HepG2 (cell line): ENCODE results near the gene CCNDBP1. TPM values are rescaled to one million over a fixed set of nuclear protein-coding genes. Genes with fewer than 3 reads are reported as not detected.
A peak's percentile ranks its signal among the peaks of the same experiment; 100 is the strongest.

Experiments
- ATAC-seq: fragments of 200-7000 bp; cut with Tn5 transposase; 3 replicates; pipeline ENCODE4 v1.9.1; 2020; ENCODE audit warnings: mild to moderate bottlenecking, moderate library complexity
- BruUV-seq: library from RNA; stranded (reverse); fragments of 400-500 nt; replicated peaks from 2 replicates; lab custom pipeline; 2021; lab: Mats Ljungman, UMichigan
- CTCF ChIA-PET: fragments of 300-600 bp; formaldehyde crosslinking; extraction: SDS; loops from one replicate; lab custom pipeline; 2021; ENCODE audit warnings: low total read pairs, inconsistent platforms, low intra/inter-chr PET ratio; lab: Yijun Ruan, JAX
- POLR2A ChIA-PET: fragments of 350-600 bp; sonication (Branson Sonifier 250); formaldehyde crosslinking; loops from one replicate; lab custom pipeline; 2020; ENCODE audit warnings: antibody characterized with exemption, inconsistent platforms; lab: Yijun Ruan, JAX
- DNase-seq: peaks from one replicate; pipeline ENCODE4 v3.0.0-alpha.2; 2015; ENCODE audit warnings: low spot score
- FAIRE-seq: peaks from 3 replicates; lab custom pipeline; 2011; peaks lifted over from hg19 to GRCh38; lab: Jason Lieb, UNC
- H2AFZ ChIP-seq: one replicate; pipeline ENCODE4 v1.6.1; 2011; ENCODE audit warnings: low read length, inconsistent platforms
- H3K27ac ChIP-seq: fragments of 300-600 bp; 3 replicates; pipeline ENCODE4 v1.8.0; 2011; ENCODE audit warnings: mixed run types, mild to moderate bottlenecking, mixed read lengths, low read length, inconsistent platforms; ENCODE audit not compliant: insufficient read depth; ENCODE audit errors: extremely low read length
- H3K27me3 ChIP-seq, 2 experiments: fragments of 200-600 bp in 1 of 2; 2 replicates in 1 of 2; 3 replicates in 1 of 2; pipeline versions ENCODE4 v1.6.0 to v1.8.0; 2011; ENCODE audit warnings: low read length in 2 of 2, mild to moderate bottlenecking in 2 of 2, moderate library complexity in 2 of 2, inconsistent platforms in 1 of 2; ENCODE audit not compliant: insufficient read depth in 2 of 2, control insufficient read depth in 1 of 2
- H3K36me3 ChIP-seq, 2 experiments: fragments of 200-600 bp in 1 of 2; replicated peaks in 1 of 2; 2 replicates in 1 of 2; 3 replicates in 1 of 2; pipeline versions ENCODE4 v1.5.1 to v1.8.0; 2011; ENCODE audit warnings: low read length in 2 of 2, inconsistent platforms in 1 of 2; ENCODE audit not compliant: insufficient read depth in 2 of 2, control insufficient read depth in 1 of 2
- H3K4me1 ChIP-seq: 2 replicates; pipeline ENCODE4 v1.5.1; 2012; ENCODE audit warnings: low read length, inconsistent platforms; ENCODE audit not compliant: insufficient read depth
- H3K4me2 ChIP-seq: 2 replicates; pipeline ENCODE4 v1.6.0; 2011; ENCODE audit warnings: low read depth, low read length, inconsistent platforms
- H3K4me3 ChIP-seq, 3 experiments: fragments of 200-600 bp in 1 of 3; sonication (generic), shearing (Covaris generic) in 1 of 3; replicated peaks in 1 of 3; 2 replicates each; pipeline ENCODE4 v1.5.1; 2011 to 2016; ENCODE audit warnings: low read length in 3 of 3, inconsistent platforms in 2 of 3, low read depth in 2 of 3, mild to moderate bottlenecking in 2 of 3, control low read depth in 1 of 3, mixed read lengths in 1 of 3; ENCODE audit not compliant: insufficient read depth in 1 of 3
- H3K79me2 ChIP-seq: one replicate; pipeline ENCODE4 v1.6.1; 2011; ENCODE audit warnings: low read length, inconsistent platforms; ENCODE audit not compliant: insufficient read depth
- H3K9ac ChIP-seq: 2 replicates; pipeline ENCODE4 v1.6.0; 2011; ENCODE audit warnings: mild to moderate bottlenecking, low read depth, low read length, inconsistent platforms; ENCODE audit not compliant: insufficient read depth
- H3K9me3 ChIP-seq: 2 replicates; pipeline ENCODE4 v1.5.1; 2012; ENCODE audit warnings: mild to moderate bottlenecking, low read length
- H4K20me1 ChIP-seq: 2 replicates; pipeline ENCODE4 v1.6.0; 2011; ENCODE audit warnings: inconsistent platforms, mild to moderate bottlenecking, low read length, moderate library complexity; ENCODE audit not compliant: insufficient read depth
- CREB1 ChIP-seq, 2 experiments: fragments of 450-650 bp in 1 of 2; IDR thresholded peaks; 2 replicates each; pipeline ENCODE4 v1.6.1; 2016 to 2017; ENCODE audit warnings: control low read depth in 1 of 2, mild to moderate bottlenecking in 1 of 2, missing compliant biosample characterization in 1 of 2, missing genetic modification characterization in 1 of 2
- FOXC1 ChIP-seq: sonication (generic); formaldehyde crosslinking; IDR thresholded peaks from 2 replicates; pipeline ENCODE4 v1.8.0; 2022; ENCODE audit warnings: mild to moderate bottlenecking, missing genetic modification reagents, borderline replicate concordance
- MAFG ChIP-seq: sonication (generic); formaldehyde crosslinking; IDR thresholded peaks from 2 replicates; pipeline ENCODE4 v1.5.1; 2020; ENCODE audit warnings: mild to moderate bottlenecking, missing genetic modification reagents
- ZNF510 ChIP-seq: sonication (generic); formaldehyde crosslinking; IDR thresholded peaks from 2 replicates; pipeline ENCODE4 v1.4.0; 2020; ENCODE audit warnings: low read depth, mild to moderate bottlenecking, missing genetic modification reagents
- ZNF770 ChIP-seq: sonication (generic); formaldehyde crosslinking; IDR thresholded peaks from 2 replicates; pipeline ENCODE4 v1.5.0; 2020; ENCODE audit warnings: mild to moderate bottlenecking, missing genetic modification reagents
- WGBS: methylation state at CpG from one replicate; pipeline ENCODE4 v1.1.6; 2017; ENCODE audit warnings: low lambda C conversion rate; 5-methylcytosine and 5-hydroxymethylcytosine counted together
- in situ Hi-C: cut with HindIII; loops from 2 replicates; pipeline ENCODE4 v1.10.0; 2017; ENCODE audit warnings: low pct_unique_long_range_greater_than_20kb; ENCODE audit not compliant: extremely low pct_ligation_motif_present
- intact Hi-C: fragments of 100-400 bp; cut with micrococcal nuclease; formaldehyde crosslinking; loops from one replicate; pipeline ENCODE4 v1.10.0; 2022; ENCODE audit not compliant: unreplicated experiment
- polyA plus RNA-seq, 8 experiments: library from polyadenylated mRNA; depleted of rRNA in 3 of 8; stranded (reverse) in 7 of 8; unstranded in 1 of 8; fragments of >200 nt; fragmentation: Illumina TruSeq in 4 of 8; extraction: Trizol in 4 of 8; gene quantifications; 2 replicates each; pipeline versions ENCODE4 v1.2.1 to v1.2.3, GENCODE V29; 2011 to 2016; ENCODE audit warnings: low read depth in 4 of 8, missing spikeins in 1 of 8, mixed read lengths in 1 of 8; ENCODE audit not compliant: insufficient read depth in 1 of 8
- total RNA-seq, 5 experiments: library from RNA; depleted of rRNA; stranded (reverse); fragments of >200 nt; fragmentation: Illumina TruSeq; extraction: Trizol; gene quantifications; 2 replicates each; pipeline ENCODE4 v1.2.3, GENCODE V29; 2016; ENCODE audit warnings: low read depth in 1 of 5
- TF ChIP-seq, protein P1 (sequence below): sonication (generic); formaldehyde crosslinking; IDR thresholded peaks from 2 replicates; pipeline ENCODE4 v1.5.1; 2020; ENCODE audit warnings: mild to moderate bottlenecking, missing genetic modification reagents, moderate library complexity

The CCNDBP1 gene
- total and polyA plus RNA-seq, 2 of the 13 experiments (the other 11 are each of a cell fraction or from before 2014, with no cell fraction given) = 24.8 to 42.3 TPM

- in situ Hi-C loops (loop anchor here (10.0 kb wide), 1 partner anchor 47 kb away; no protein-coding TSS in a partner anchor), intact Hi-C loops (no loop called here)
- H3K9ac ChIP-seq = no peak overlapping the region
- H3K79me2 ChIP-seq = no peaks in the 10 kb centered on the region
- no peak overlapping the region for H3K4me3 ChIP-seq
- H3K4me2 ChIP-seq = no peak overlapping the region; the same call in 1 of the 2 replicates
- peaks cover 1 to 19% of the 10 kb centered on the region in 2 experiments; a peak in 4 of 5 replicates for H3K27me3 ChIP-seq
- BruUV-seq = no TSS peak
- no peaks in the 10 kb centered on the region for H3K36me3 ChIP-seq
- ChIA-PET CTCF (interaction anchor here (0.8 kb wide), 1 partner anchor 48 kb away, joined by 3 read pairs; no protein-coding TSS in a partner anchor), POLR2A (no interaction called here)
- ATAC-seq = peak; percentile 48
- H3K9me3 ChIP-seq = no peaks in the 10 kb centered on the region
- peaks cover 27% of the 10 kb centered on the region for H3K4me1 ChIP-seq
- FAIRE-seq = no peak
- WGBS = 9% methylated on average over 9 of the region's 9 CpGs
- H3K27ac ChIP-seq = no peak overlapping the region
- no peak overlapping the region for H2AFZ ChIP-seq
- TF ChIP-seq MAFG (CRISPR knock-in tag) = no peak
- TF ChIP-seq ZNF770 = 0 out of 2 replicates have a peak, but pooled peaks have one; percentile 1
- no peak for DNase-seq
- H4K20me1 ChIP-seq = no peaks in the 10 kb centered on the region
Observed at GRCh38 chr15:43237842-43238470, 52.8 kb downstream of the CCNDBP1 start.

DNA sequence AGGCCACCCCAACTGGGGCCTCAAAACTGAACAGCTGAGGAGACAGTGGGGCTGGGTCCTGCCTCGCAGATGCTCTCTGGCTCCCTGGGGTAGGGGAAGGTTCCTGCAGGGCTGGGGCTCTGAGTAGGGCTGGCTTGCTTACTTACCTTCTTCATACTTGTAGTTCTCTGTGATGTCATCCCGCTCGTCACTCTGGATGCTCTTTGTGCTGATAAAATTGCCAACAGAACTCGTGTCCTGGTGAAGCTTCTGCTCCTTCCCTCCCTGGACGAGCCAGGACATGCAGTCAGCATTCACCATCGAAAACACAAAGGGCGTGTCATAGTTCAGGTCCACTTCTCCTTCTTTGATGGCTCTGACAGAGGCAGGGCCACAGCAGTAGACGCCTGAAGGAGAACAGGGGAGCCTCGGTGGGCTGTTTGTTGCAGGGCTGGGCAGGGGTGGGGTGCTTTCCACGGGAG, 53.5 kb downstream of the CCNDBP1 start:
- FAIRE-seq = no peak
- no peak overlapping the region for H3K9ac ChIP-seq
- no peak for TF ChIP-seq FOXC1 (CRISPR knock-in tag)
- no peak for TF ChIP-seq ZNF510 (CRISPR knock-in tag)
- TF ChIP-seq, protein P1, sequence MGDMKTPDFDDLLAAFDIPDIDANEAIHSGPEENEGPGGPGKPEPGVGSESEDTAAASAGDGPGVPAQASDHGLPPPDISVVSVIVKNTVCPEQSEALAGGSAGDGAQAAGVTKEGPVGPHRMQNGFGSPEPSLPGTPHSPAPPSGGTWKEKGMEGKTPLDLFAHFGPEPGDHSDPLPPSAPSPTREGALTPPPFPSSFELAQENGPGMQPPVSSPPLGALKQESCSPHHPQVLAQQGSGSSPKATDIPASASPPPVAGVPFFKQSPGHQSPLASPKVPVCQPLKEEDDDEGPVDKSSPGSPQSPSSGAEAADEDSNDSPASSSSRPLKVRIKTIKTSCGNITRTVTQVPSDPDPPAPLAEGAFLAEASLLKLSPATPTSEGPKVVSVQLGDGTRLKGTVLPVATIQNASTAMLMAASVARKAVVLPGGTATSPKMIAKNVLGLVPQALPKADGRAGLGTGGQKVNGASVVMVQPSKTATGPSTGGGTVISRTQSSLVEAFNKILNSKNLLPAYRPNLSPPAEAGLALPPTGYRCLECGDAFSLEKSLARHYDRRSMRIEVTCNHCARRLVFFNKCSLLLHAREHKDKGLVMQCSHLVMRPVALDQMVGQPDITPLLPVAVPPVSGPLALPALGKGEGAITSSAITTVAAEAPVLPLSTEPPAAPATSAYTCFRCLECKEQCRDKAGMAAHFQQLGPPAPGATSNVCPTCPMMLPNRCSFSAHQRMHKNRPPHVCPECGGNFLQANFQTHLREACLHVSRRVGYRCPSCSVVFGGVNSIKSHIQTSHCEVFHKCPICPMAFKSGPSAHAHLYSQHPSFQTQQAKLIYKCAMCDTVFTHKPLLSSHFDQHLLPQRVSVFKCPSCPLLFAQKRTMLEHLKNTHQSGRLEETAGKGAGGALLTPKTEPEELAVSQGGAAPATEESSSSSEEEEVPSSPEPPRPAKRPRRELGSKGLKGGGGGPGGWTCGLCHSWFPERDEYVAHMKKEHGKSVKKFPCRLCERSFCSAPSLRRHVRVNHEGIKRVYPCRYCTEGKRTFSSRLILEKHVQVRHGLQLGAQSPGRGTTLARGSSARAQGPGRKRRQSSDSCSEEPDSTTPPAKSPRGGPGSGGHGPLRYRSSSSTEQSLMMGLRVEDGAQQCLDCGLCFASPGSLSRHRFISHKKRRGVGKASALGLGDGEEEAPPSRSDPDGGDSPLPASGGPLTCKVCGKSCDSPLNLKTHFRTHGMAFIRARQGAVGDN (CRISPR knock-in tag) = peak; percentile 13; the same call in 1 of the 2 replicates
- peak; percentile 70; the same call in 1 of the 2 replicates for TF ChIP-seq CREB1 (IDR thresholded peaks at IDR 0.05)
- TF ChIP-seq CREB1 (CRISPR knock-in tag; IDR thresholded peaks at IDR 0.05) = no peak
- TF ChIP-seq, all 625 proteins: peak for 2
- ATAC-seq (peak; percentile 57), DNase-seq (peak; percentile 7)
- Histone ChIP-seq H2AFZ (no peak overlapping the region), H3K4me3 (peak overlapping the region in 1 of 3 experiments; percentile 35; a peak in 2 of 6 replicates), H3K36me3 (no peaks in the 10 kb centered on the region), H3K4me2 (peak overlapping the region; percentile 66), H3K27ac (no peak overlapping the region), H3K9me3 (no peaks in the 10 kb centered on the region), H3K4me1 (peaks cover 27% of the 10 kb centered on the region), H3K79me2 (no peaks in the 10 kb centered on the region), H4K20me1 (no peaks in the 10 kb centered on the region), H3K27me3 (peaks cover 0 to 21% of the 10 kb centered on the region in 2 experiments; a peak in 3 of 5 replicates)
- ChIA-PET POLR2A (no interaction called here), CTCF (no interaction called here)
- in situ Hi-C loops (loop anchor here (10.0 kb wide), 1 partner anchor 46 kb away; no protein-coding TSS in a partner anchor), intact Hi-C loops (no loop called here)
- BruUV-seq = no TSS peak
- WGBS = 14% methylated on average over 4 of the region's 10 CpGs
